ENCODE measurements around the gene CCNJ. TPM values are rescaled to one million over a fixed set of nuclear protein-coding genes. Genes with fewer than 3 reads are reported as not detected.

CCNJ gene
- total and polyA plus RNA-seq, 2 experiments from 2014 or later: 8.2 to 12.1 TPM

DNA sequence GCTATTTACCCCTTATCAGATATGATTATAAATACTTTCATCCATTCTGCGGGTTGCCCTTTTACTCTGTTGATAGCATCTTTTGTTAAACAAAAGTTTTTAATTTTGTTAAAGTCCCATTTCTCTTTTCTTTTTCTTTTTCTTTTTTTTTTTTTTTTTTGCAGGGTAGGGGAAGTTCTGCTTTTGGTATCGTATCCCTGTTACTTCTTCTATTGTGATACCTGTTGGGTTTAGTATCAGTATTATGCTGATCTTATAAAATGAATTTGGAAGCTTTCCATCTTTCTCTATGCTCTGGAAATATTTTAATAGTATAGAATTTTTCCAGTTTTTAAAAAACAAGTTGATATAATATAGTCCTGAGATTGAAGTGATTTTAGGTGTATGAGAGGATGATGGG lies 6.0 kb downstream of the CCNJ start:
- Histone ChIP-seq H3K36me3 (replicated peaks; ENCODE audit: insufficient read depth, low read depth) (no peaks in the 10 kb centered on the region), H2AFZ (no peak overlapping the region), H3K9me2 (replicated peaks; ENCODE audit: insufficient read depth) (no peaks in the 10 kb centered on the region), H4K20me1 (ENCODE audit: insufficient read depth, poor library complexity, severe bottlenecking) (peaks cover 26% of the 10 kb centered on the region), H3K27ac (no peak overlapping the region), H3K4me3 (no peak overlapping the region), H3K27me3 (no peaks in the 10 kb centered on the region), H3K4me1 (ENCODE audit: insufficient read depth) (peaks cover 9% of the 10 kb centered on the region), H3K4me2 (no peak overlapping the region), H3K9me3 (ENCODE audit: low read depth) (no peaks in the 10 kb centered on the region), H3K79me2 (peaks cover 94% of the 10 kb centered on the region)
- 88% methylated on average over 2 of the region's 2 CpGs for WGBS (ENCODE audit: low lambda C conversion rate, missing lambda C conversion rate)
- DNase-seq (ENCODE audit: low spot score): no peak
- TF ChIP-seq EZH2 (IDR thresholded peaks at IDR 0.05; ENCODE audit: borderline replicate concordance): no peak
- TF ChIP-seq, protein P1, sequence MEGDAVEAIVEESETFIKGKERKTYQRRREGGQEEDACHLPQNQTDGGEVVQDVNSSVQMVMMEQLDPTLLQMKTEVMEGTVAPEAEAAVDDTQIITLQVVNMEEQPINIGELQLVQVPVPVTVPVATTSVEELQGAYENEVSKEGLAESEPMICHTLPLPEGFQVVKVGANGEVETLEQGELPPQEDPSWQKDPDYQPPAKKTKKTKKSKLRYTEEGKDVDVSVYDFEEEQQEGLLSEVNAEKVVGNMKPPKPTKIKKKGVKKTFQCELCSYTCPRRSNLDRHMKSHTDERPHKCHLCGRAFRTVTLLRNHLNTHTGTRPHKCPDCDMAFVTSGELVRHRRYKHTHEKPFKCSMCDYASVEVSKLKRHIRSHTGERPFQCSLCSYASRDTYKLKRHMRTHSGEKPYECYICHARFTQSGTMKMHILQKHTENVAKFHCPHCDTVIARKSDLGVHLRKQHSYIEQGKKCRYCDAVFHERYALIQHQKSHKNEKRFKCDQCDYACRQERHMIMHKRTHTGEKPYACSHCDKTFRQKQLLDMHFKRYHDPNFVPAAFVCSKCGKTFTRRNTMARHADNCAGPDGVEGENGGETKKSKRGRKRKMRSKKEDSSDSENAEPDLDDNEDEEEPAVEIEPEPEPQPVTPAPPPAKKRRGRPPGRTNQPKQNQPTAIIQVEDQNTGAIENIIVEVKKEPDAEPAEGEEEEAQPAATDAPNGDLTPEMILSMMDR (IDR thresholded peaks at IDR 0.05; ENCODE audit: poor library complexity): no peak
- TF ChIP-seq EZH2phosphoT487 (IDR thresholded peaks at IDR 0.05; ENCODE audit: low read depth, severe bottlenecking, unreplicated experiment): no peak

DNA sequence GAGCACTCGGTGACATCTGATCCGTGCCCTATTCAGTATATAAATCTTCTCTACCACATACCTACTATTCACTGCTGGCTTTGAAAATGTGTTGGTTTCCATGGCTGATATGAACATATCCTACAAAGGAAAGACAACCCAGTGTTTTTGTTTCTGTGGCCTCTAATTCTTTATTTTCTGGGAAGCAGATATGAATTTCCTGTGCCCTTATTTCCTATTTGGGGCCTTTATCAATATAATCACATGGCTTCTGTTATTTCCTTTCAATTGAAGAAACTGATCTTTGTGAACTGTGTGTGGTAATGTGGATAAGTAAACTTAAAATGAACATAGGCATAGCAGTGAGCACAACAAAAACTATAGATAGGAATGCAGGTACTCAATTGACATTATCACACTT lies 10.6 kb downstream of the CCNJ start:
- H3K79me2 ChIP-seq: peaks cover 54% of the 10 kb centered on the region
- no peak overlapping the region for H3K4me2 ChIP-seq
- peaks cover 15% of the 10 kb centered on the region for H4K20me1 ChIP-seq (ENCODE audit: insufficient read depth, poor library complexity, severe bottlenecking)
- WGBS (ENCODE audit: low lambda C conversion rate, missing lambda C conversion rate): 81% methylated on average over 2 of the region's 2 CpGs
- TF ChIP-seq EZH2phosphoT487 (IDR thresholded peaks at IDR 0.05; ENCODE audit: low read depth, severe bottlenecking, unreplicated experiment) (no peak), EZH2 (IDR thresholded peaks at IDR 0.05; ENCODE audit: borderline replicate concordance) (no peak)
- TF ChIP-seq, protein P1 (IDR thresholded peaks at IDR 0.05; ENCODE audit: poor library complexity): no peak
- no peaks in the 10 kb centered on the region for H3K9me2 ChIP-seq (replicated peaks; ENCODE audit: insufficient read depth)
- H3K27me3 ChIP-seq: no peaks in the 10 kb centered on the region
- no peak for DNase-seq (ENCODE audit: low spot score)
- no peaks in the 10 kb centered on the region for H3K9me3 ChIP-seq (ENCODE audit: low read depth)
- no peaks in the 10 kb centered on the region for H3K36me3 ChIP-seq (replicated peaks; ENCODE audit: insufficient read depth, low read depth)
- H3K4me1 ChIP-seq (ENCODE audit: insufficient read depth): no peaks in the 10 kb centered on the region
- H3K4me3 ChIP-seq: no peak overlapping the region
- no peak overlapping the region for H3K27ac ChIP-seq
- H2AFZ ChIP-seq: no peak overlapping the region

DNA sequence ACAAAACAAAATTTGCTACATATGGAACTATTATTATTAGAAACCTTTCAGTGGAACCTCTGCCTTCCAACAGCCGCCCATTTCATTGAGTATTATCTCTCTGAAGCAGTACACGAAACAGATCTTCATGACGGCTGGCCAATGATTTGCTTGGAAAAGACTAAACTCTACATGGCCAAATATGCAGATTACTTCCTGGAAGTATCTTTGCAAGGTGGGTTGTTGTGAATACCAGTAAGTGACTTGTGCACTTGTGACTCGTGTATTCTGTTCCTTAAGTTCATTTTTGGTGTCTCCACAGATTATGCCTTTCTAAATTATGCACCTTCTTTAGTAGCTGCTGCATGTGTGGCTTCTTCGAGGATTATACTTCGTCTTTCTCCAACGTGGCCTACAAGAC lies 13.4 kb downstream of the CCNJ start:
- 94% methylated on average over 7 of the region's 7 CpGs for WGBS (ENCODE audit: low lambda C conversion rate, missing lambda C conversion rate)
- no peaks in the 10 kb centered on the region for H3K9me3 ChIP-seq (ENCODE audit: low read depth)
- H3K36me3 ChIP-seq (replicated peaks; ENCODE audit: insufficient read depth, low read depth): no peaks in the 10 kb centered on the region

More for the DNA sequence above, 13.4 kb downstream of the CCNJ start:
- Histone ChIP-seq H3K9me2 (replicated peaks; ENCODE audit: insufficient read depth) (no peaks in the 10 kb centered on the region), H3K27me3 (no peaks in the 10 kb centered on the region), H3K4me2 (no peak overlapping the region), H3K4me1 (ENCODE audit: insufficient read depth) (no peaks in the 10 kb centered on the region), H3K27ac (no peak overlapping the region), H4K20me1 (ENCODE audit: insufficient read depth, poor library complexity, severe bottlenecking) (peaks cover 15% of the 10 kb centered on the region), H2AFZ (no peak overlapping the region), H3K4me3 (no peak overlapping the region), H3K79me2 (peaks cover 29% of the 10 kb centered on the region)
- no peak for TF ChIP-seq EZH2phosphoT487 (IDR thresholded peaks at IDR 0.05; ENCODE audit: low read depth, severe bottlenecking, unreplicated experiment)
- TF ChIP-seq, protein P1 (IDR thresholded peaks at IDR 0.05; ENCODE audit: poor library complexity): no peak
- no peak for TF ChIP-seq EZH2 (IDR thresholded peaks at IDR 0.05; ENCODE audit: borderline replicate concordance)
- no peak for DNase-seq (ENCODE audit: low spot score)
